ENCODE data around the gene RELN. TPM values are rescaled to one million over a fixed set of nuclear protein-coding genes. Genes with fewer than 3 reads are reported as not detected.

Gene RELN
- total RNA-seq, 1 experiment from 2014 or later, result 0.48 TPM

GRCh38 chr7:103640031-103640779 lies 349.3 kb downstream of the RELN start:
- Histone ChIP-seq H3K9me2 (ENCODE audit: insufficient read depth) (no peaks in the 10 kb centered on the region), H3K36me3 (ENCODE audit: low read depth) (no peaks in the 10 kb centered on the region), H2AFZ (no peak overlapping the region), H4K20me1 (ENCODE audit: insufficient read depth) (no peaks in the 10 kb centered on the region), H3K4me1 (replicated peaks; ENCODE audit: insufficient read depth) (peaks cover 22% of the 10 kb centered on the region), H3K4me2 (no peak overlapping the region), H3F3A (ENCODE audit: insufficient read depth, low read depth) (peaks cover 16% of the 10 kb centered on the region), H3K4me3 (no peak overlapping the region), H3K9me3 (ENCODE audit: insufficient read depth, low read depth) (peaks cover 14% of the 10 kb centered on the region), H3K27me3 (ENCODE audit: insufficient read depth, low read depth) (no peaks in the 10 kb centered on the region), H3K79me2 (ENCODE audit: low read depth) (no peaks in the 10 kb centered on the region), H3K27ac (no peak overlapping the region)
- DNase-seq, result no peak
- TF ChIP-seq EZH2 (IDR thresholded peaks at IDR 0.05; ENCODE audit: low read depth), result no peak
- TF ChIP-seq, protein P1, sequence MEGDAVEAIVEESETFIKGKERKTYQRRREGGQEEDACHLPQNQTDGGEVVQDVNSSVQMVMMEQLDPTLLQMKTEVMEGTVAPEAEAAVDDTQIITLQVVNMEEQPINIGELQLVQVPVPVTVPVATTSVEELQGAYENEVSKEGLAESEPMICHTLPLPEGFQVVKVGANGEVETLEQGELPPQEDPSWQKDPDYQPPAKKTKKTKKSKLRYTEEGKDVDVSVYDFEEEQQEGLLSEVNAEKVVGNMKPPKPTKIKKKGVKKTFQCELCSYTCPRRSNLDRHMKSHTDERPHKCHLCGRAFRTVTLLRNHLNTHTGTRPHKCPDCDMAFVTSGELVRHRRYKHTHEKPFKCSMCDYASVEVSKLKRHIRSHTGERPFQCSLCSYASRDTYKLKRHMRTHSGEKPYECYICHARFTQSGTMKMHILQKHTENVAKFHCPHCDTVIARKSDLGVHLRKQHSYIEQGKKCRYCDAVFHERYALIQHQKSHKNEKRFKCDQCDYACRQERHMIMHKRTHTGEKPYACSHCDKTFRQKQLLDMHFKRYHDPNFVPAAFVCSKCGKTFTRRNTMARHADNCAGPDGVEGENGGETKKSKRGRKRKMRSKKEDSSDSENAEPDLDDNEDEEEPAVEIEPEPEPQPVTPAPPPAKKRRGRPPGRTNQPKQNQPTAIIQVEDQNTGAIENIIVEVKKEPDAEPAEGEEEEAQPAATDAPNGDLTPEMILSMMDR (conservative IDR thresholded peaks at IDR 0.05), result no peak
- ChIA-PET CTCF (no interaction called here), POLR2A (ENCODE audit: unreplicated experiment) (no interaction called here)
- intact Hi-C loops (cut with micrococcal nuclease; ENCODE audit: unreplicated experiment), result no loop called here
- BruUV-seq (replicated peaks), result no TSS peak

DNA sequence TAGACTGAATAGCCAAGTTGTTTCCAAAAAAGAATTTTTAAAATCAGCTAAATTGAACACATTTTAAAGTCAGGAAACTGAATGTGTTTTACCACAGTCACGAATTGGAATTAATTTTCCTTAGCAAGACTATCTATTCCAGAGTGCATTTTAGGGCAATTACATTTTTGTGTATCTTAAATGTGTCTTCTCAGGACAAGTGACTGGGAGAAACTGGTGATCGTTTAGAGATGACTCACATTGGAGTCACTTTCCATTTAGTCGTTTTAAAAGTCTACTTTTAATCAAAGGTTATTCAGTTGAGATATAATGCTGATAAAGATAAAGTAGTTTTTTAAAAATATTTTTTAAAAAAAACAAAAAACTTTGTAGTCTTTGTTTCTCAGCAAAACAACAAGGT lies 351.7 kb downstream of the RELN start:
- no peaks in the 10 kb centered on the region for H3K9me2 ChIP-seq (ENCODE audit: insufficient read depth)
- peaks cover 16% of the 10 kb centered on the region for H3F3A ChIP-seq (ENCODE audit: insufficient read depth, low read depth)
- BruUV-seq (replicated peaks), result no TSS peak
- no peaks in the 10 kb centered on the region for H3K36me3 ChIP-seq (ENCODE audit: low read depth)
- peaks cover 9% of the 10 kb centered on the region for H3K9me3 ChIP-seq (ENCODE audit: insufficient read depth, low read depth)
- peak overlapping the region; percentile 20; the same call in 1 of the 2 replicates for H3K4me2 ChIP-seq
- intact Hi-C loops (cut with micrococcal nuclease; ENCODE audit: unreplicated experiment), result no loop called here
- DNase-seq, result no peak
- peak overlapping the region; percentile 89 for H3K27ac ChIP-seq
- TF ChIP-seq EZH2 (IDR thresholded peaks at IDR 0.05; ENCODE audit: low read depth), result no peak
- TF ChIP-seq, protein P1 (conservative IDR thresholded peaks at IDR 0.05), result no peak
- H2AFZ ChIP-seq, result no peak overlapping the region
- ChIA-PET POLR2A (ENCODE audit: unreplicated experiment) (no interaction called here), CTCF (no interaction called here)
- H4K20me1 ChIP-seq (ENCODE audit: insufficient read depth), result no peaks in the 10 kb centered on the region
- peaks cover 34% of the 10 kb centered on the region for H3K4me1 ChIP-seq (replicated peaks; ENCODE audit: insufficient read depth)
- no peak overlapping the region for H3K4me3 ChIP-seq
- no peaks in the 10 kb centered on the region for H3K27me3 ChIP-seq (ENCODE audit: insufficient read depth, low read depth)
- H3K79me2 ChIP-seq (ENCODE audit: low read depth), result no peaks in the 10 kb centered on the region

- no peaks in the 10 kb centered on the region for H3K27me3 ChIP-seq (ENCODE audit: insufficient read depth, low read depth)
- peak in 1 of 2 experiments; percentile 65 for DNase-seq
- ChIA-PET POLR2A (ENCODE audit: unreplicated experiment) (no interaction called here), CTCF (no interaction called here)
- H4K20me1 ChIP-seq (ENCODE audit: insufficient read depth), result no peaks in the 10 kb centered on the region
- H3K4me2 ChIP-seq, result peak overlapping the region; percentile 20; the same call in 1 of the 2 replicates
- H3K27ac ChIP-seq, result peak overlapping the region; percentile 89
- H3K79me2 ChIP-seq (ENCODE audit: low read depth), result no peaks in the 10 kb centered on the region
- H3K4me1 ChIP-seq (replicated peaks; ENCODE audit: insufficient read depth), result peaks cover 39% of the 10 kb centered on the region
- no TSS peak for BruUV-seq (replicated peaks)
- TF ChIP-seq, protein P1 (conservative IDR thresholded peaks at IDR 0.05), result no peak
- no peak for TF ChIP-seq EZH2 (IDR thresholded peaks at IDR 0.05; ENCODE audit: low read depth)
- H3K9me3 ChIP-seq (ENCODE audit: insufficient read depth, low read depth), result peaks cover 9% of the 10 kb centered on the region
- H3K36me3 ChIP-seq (ENCODE audit: low read depth), result no peaks in the 10 kb centered on the region
- no peak overlapping the region for H2AFZ ChIP-seq
- no peaks in the 10 kb centered on the region for H3K9me2 ChIP-seq (ENCODE audit: insufficient read depth)
- intact Hi-C loops (cut with micrococcal nuclease; ENCODE audit: unreplicated experiment), result no loop called here
- H3F3A ChIP-seq (ENCODE audit: insufficient read depth, low read depth), result peaks cover 16% of the 10 kb centered on the region
- no peak overlapping the region for H3K4me3 ChIP-seq
Measured at GRCh38 chr7:103637094-103637493, 352.4 kb downstream of the RELN start.
